ENCODE data around the gene ACOXL. TPM values are rescaled to one million over a fixed set of nuclear protein-coding genes. Genes with fewer than 3 reads are reported as not detected.

The ACOXL gene
- total RNA-seq, 1 donor from 2014 or later: 0.20 TPM

DNA sequence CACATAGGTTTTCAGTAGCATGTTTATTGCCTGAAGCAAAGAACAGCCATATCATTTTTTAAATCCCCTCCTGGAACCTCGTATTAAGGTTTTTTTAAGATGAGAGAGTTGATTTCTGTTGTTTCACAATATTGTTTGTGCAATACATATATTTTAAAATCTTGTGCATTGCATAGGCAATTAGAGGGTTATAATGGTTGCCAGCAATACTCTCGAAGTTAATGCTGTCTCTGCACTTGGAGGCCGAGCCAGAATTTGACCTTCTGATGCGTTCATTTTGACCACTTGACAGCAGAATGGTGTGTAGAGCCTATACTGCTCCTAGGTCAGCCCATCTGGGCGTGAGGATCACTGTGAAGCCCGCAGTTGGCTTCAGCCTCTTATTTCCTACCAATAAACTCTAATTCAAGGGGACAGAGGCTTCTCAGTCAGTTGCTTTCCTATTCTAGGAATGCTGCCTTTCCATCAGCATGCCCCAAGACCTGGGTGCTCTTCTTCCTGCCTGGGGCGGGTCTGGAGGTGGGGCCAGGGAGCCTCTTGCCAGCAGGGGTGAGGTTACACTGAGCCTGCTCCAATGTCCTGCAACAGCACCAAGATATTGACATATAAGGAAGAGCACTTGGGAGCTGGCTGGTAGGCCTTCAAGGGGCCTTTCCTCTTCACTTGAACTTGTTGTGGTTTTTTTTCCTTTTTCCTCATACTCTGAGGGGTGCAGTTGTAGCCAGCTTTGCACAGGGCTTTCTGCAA lies 297.0 kb downstream of the ACOXL start:
- H3K27ac Mint-ChIP-seq: no peak overlapping the region
- H3K4me1 Mint-ChIP-seq: peaks cover 10% of the 10 kb centered on the region
- no peaks in the 10 kb centered on the region for H3K9me3 Mint-ChIP-seq
- CTCF ChIA-PET: interaction anchor here (1.0 kb wide), 1 partner anchor 88 kb away, joined by 3 read pairs; no protein-coding TSS in a partner anchor
- peaks cover 2% of the 10 kb centered on the region for H3K27me3 Mint-ChIP-seq
- H3K36me3 Mint-ChIP-seq (ENCODE audit: low read depth): no peaks in the 10 kb centered on the region
- H3K4me3 Mint-ChIP-seq: no peak overlapping the region
- DNase-seq (no peak), ATAC-seq (ENCODE audit: low read depth) (no peak)
- POLR2A ChIA-PET: interaction anchor here (1.0 kb wide), 1 partner anchor 91 kb away, joined by 3 read pairs; the partner anchor contains the start of gene BCL2L11
- intact Hi-C loops (cut with micrococcal nuclease): loop anchor here (2.0 kb wide), 1 partner anchor 87 kb away; no protein-coding TSS in a partner anchor
- TF ChIP-seq, protein P1, sequence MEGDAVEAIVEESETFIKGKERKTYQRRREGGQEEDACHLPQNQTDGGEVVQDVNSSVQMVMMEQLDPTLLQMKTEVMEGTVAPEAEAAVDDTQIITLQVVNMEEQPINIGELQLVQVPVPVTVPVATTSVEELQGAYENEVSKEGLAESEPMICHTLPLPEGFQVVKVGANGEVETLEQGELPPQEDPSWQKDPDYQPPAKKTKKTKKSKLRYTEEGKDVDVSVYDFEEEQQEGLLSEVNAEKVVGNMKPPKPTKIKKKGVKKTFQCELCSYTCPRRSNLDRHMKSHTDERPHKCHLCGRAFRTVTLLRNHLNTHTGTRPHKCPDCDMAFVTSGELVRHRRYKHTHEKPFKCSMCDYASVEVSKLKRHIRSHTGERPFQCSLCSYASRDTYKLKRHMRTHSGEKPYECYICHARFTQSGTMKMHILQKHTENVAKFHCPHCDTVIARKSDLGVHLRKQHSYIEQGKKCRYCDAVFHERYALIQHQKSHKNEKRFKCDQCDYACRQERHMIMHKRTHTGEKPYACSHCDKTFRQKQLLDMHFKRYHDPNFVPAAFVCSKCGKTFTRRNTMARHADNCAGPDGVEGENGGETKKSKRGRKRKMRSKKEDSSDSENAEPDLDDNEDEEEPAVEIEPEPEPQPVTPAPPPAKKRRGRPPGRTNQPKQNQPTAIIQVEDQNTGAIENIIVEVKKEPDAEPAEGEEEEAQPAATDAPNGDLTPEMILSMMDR (IDR thresholded peaks at IDR 0.05): no peak

DNA sequence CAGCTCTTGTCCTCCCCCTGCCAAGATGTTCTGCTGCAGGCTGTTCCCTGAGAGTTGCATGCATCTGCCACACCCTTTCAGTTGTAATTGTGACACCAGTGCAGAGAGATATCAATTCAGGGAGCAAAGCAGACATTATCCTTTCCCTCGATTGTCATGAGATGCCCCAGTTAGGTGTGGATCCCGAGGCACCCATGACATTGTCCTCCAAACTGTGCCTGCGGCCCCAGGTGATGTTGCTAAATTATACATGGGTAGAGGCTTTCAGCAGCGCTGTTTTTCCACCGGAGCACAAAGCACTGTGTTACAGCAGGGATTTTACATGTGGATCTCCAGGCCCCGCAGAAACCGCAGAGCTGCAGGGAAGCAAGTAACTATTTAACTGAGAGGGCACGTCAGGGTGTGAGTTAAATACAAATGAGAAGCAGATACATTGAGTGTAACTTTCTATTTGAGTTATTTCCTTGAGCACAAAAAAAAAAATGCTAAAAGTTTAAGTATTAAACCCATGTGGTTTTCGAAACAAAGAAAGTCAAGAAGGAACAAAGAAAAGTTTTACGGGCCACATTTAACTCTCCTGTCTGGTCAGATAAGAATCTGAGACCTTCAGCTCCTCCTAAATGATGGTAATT lies 298.0 kb downstream of the ACOXL start:
- Mint-ChIP-seq H3K9me3 (no peaks in the 10 kb centered on the region), H3K36me3 (ENCODE audit: low read depth) (no peaks in the 10 kb centered on the region), H3K4me1 (peaks cover 12% of the 10 kb centered on the region), H3K4me3 (no peak overlapping the region), H3K27me3 (peaks cover 2% of the 10 kb centered on the region), H3K27ac (no peak overlapping the region)
- DNase-seq (no peak), ATAC-seq (ENCODE audit: low read depth) (no peak)
- TF ChIP-seq, protein P1 (IDR thresholded peaks at IDR 0.05): no peak
- CTCF ChIA-PET: no interaction called here
- intact Hi-C loops (cut with micrococcal nuclease): no loop called here
- POLR2A ChIA-PET: no interaction called here

DNA sequence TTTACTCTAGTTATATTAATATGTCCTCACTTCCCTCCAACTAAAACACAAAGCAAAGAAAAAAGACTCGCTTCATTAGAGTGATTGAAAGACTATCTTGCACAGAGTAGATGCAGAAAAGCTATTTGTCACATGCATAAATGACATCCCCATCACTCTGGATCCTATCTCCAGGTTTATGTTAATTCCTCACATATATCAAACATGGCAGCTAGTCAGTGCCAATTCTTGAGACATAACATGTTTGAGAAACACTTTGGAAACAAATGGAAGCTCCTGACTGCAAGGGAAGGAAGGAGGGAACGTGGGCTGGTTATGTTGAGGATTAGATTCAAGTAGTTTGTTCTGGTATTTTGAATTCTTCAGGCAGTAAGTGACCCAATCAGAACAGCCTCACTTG lies 298.6 kb downstream of the ACOXL start:
- no peaks in the 10 kb centered on the region for H3K9me3 Mint-ChIP-seq
- CTCF ChIA-PET: interaction anchor here (0.7 to 0.9 kb wide), 2 partner anchors 15 to 69 kb away, joined by 3 read pairs; no protein-coding TSS in a partner anchor
- ATAC-seq (ENCODE audit: low read depth): no peak
- TF ChIP-seq, protein P1 (IDR thresholded peaks at IDR 0.05): no peak
- peaks cover 2% of the 10 kb centered on the region for H3K27me3 Mint-ChIP-seq
- H3K27ac Mint-ChIP-seq: no peak overlapping the region
- intact Hi-C loops (cut with micrococcal nuclease): no loop called here
- no peak overlapping the region for H3K4me3 Mint-ChIP-seq
- H3K36me3 Mint-ChIP-seq (ENCODE audit: low read depth): no peaks in the 10 kb centered on the region
- peaks cover 16% of the 10 kb centered on the region for H3K4me1 Mint-ChIP-seq
- POLR2A ChIA-PET: no interaction called here
- DNase-seq: no peak

DNA sequence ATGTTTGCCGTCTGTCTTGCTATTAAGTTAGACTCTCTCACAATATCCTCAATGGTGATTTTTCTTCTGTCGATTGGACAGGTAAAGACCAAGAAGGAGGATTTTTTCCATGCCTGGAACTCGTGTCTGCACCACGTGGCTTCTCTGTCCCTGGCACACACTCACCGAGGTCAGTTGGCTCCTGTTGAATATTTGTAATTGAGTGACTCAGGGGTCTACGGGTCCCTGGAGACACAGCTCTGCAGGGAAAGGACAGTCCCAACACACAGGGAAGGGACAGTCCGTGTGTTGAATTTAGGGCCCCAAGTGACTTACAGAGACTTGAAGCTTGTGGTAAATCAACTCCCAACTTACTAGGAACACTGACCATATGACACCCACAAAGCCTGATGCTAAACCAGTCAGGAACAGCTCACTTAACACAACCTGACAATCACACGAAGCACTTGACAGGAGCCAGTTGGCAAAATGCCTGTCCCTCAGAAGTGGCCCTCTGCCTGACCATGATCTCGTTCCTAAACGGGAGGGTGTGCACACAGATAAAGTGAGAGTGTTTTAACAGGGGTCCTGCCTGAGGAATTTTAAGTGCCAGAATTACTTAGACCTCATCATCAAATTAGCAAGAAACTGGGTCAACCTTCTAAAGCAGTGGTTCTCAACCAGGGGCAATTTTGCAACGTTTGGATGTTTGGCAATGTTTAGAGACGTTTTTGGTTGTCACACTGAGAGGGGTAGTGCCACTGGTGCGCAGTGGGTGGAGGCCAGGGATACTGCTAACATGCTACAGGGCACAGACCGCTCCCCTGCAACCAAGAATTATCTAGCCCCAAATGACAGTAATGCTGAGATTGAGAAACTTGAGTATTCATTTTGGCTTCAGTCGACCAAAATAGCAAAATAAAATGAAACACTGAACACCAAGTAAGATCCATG lies 299.4 kb downstream of the ACOXL start:
- intact Hi-C loops (cut with micrococcal nuclease): no loop called here
- DNase-seq: no peak
- Mint-ChIP-seq H3K36me3 (ENCODE audit: low read depth) (no peaks in the 10 kb centered on the region), H3K4me1 (peaks cover 25% of the 10 kb centered on the region), H3K27me3 (no peaks in the 10 kb centered on the region), H3K9me3 (no peaks in the 10 kb centered on the region), H3K27ac (no peak overlapping the region), H3K4me3 (no peak overlapping the region)
- POLR2A ChIA-PET: no interaction called here
- CTCF ChIA-PET: interaction anchor here (0.7 to 0.9 kb wide), 2 partner anchors 16 to 68 kb away, joined by 3 read pairs; no protein-coding TSS in a partner anchor
- no peak for ATAC-seq (ENCODE audit: low read depth)
- TF ChIP-seq, protein P1 (IDR thresholded peaks at IDR 0.05): no peak
